SU-DHL-6 (cell line): ENCODE measurements around the gene CLEC16A.

Experiments
- H2AFZ ChIP-seq: fragments of 200-600 bp; sonication (generic); 2 replicates; pipeline ENCODE4 v1.6.1; 2014; ENCODE audit warnings: low read depth, mild to moderate bottlenecking, moderate library complexity, mixed read lengths, antibody characterized with exemption, low read length; ENCODE audit not compliant: severe bottlenecking
- H3F3A ChIP-seq: fragments of 200-600 bp; shearing (Covaris generic); 2 replicates; pipeline ENCODE4 v1.6.0; 2016; ENCODE audit warnings: antibody characterized with exemption, mild to moderate bottlenecking; ENCODE audit not compliant: insufficient read depth
- H3K27ac ChIP-seq: fragments of 200-600 bp; sonication (generic); 2 replicates; pipeline ENCODE4 v1.5.1; 2016; ENCODE audit warnings: low read depth, mild to moderate bottlenecking, low read length, moderate library complexity, mixed read lengths
- H3K27me3 ChIP-seq: fragments of 200-600 bp; sonication (generic), shearing (Covaris generic); 2 replicates; pipeline ENCODE4 v1.6.0; 2014; ENCODE audit warnings: mild to moderate bottlenecking, low read length
- H3K36me3 ChIP-seq: fragments of 200-600 bp; sonication (generic); 2 replicates; pipeline ENCODE4 v1.6.1; 2014; ENCODE audit warnings: mild to moderate bottlenecking, low read length, mixed read lengths
- H3K4me2 ChIP-seq: fragments of 300-600, 200-600 bp; shearing (Covaris generic), sonication (generic); 2 replicates; pipeline ENCODE4 v1.6.0; 2014; ENCODE audit warnings: low read length, low read depth, mild to moderate bottlenecking; ENCODE audit not compliant: poor library complexity, severe bottlenecking
- H3K4me3 ChIP-seq: fragments of 200-600 bp; sonication (generic); 2 replicates; pipeline ENCODE4 v1.5.1; 2014; ENCODE audit warnings: antibody characterized with exemption, low read length, mild to moderate bottlenecking, mixed read lengths; ENCODE audit not compliant: insufficient read depth, poor library complexity, severe bottlenecking
- H3K79me2 ChIP-seq: fragments of 200-600 bp; sonication (generic); 2 replicates; pipeline ENCODE4 v1.6.1; 2014; ENCODE audit warnings: mild to moderate bottlenecking, low read length, moderate library complexity; ENCODE audit not compliant: insufficient read depth
- H3K9ac ChIP-seq: fragments of 200-600 bp; sonication (generic); 2 replicates; pipeline ENCODE4 v1.7.0; 2014; ENCODE audit warnings: mild to moderate bottlenecking, low read length
- H3K9me2 ChIP-seq: fragments of 200-600 bp; sonication (generic); replicated peaks from 2 replicates; pipeline ENCODE4 v1.6.1; 2014; ENCODE audit warnings: low read length; ENCODE audit not compliant: insufficient read depth
- H3K9me3 ChIP-seq: fragments of 200-600 bp; sonication (generic); 2 replicates; pipeline ENCODE4 v1.6.1; 2014; ENCODE audit warnings: low read length, mixed read lengths; ENCODE audit not compliant: insufficient read depth
- H4K20me1 ChIP-seq: fragments of 200-600 bp; sonication (generic); 2 replicates; pipeline ENCODE4 v1.6.1; 2014; ENCODE audit warnings: low read depth, mild to moderate bottlenecking, antibody characterized with exemption, low read length, moderate library complexity, mixed read lengths
- EZH2phosphoT487 ChIP-seq: fragments of 200-600 bp; sonication (generic), shearing (Covaris generic); conservative IDR thresholded peaks from 2 replicates; pipeline ENCODE4 v1.6.1; 2018; ENCODE audit warnings: mild to moderate bottlenecking, antibody characterized with exemption, low read length, moderate library complexity, mixed read lengths
- TF ChIP-seq, protein P1 (sequence below): fragments of 200-600 bp; sonication (generic); IDR thresholded peaks from one replicate; pipeline ENCODE4 v1.5.1; 2017; ENCODE audit warnings: antibody characterized with exemption, mild to moderate bottlenecking, low read length, moderate library complexity; ENCODE audit not compliant: insufficient read depth, poor library complexity, severe bottlenecking

The CLEC16A gene

DNA sequence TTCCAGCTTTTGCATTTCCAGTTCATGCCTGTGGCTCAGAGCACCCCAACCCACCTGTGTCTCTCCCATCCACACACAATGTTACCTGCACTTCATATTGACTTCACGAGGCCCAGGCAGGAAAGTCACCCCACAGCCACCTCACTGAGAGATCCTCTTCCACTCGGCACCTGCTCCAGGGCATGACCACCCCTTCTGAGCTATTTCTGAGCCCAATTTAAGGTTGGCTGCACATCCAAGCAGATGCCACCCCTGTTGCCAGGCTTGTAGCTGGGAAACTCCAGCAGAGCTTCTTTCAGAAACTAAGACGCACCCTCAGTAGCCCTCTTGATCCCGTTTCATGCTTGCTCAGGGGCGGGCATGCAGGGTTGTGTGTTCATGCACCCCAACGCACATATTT, 223.2 kb downstream of the CLEC16A start:
- Histone ChIP-seq H3K9me3 (no peaks in the 10 kb centered on the region), H2AFZ (no peak overlapping the region), H4K20me1 (no peaks in the 10 kb centered on the region), H3K9me2 (no peaks in the 10 kb centered on the region), H3K79me2 (no peaks in the 10 kb centered on the region), H3K36me3 (no peaks in the 10 kb centered on the region), H3F3A (no peaks in the 10 kb centered on the region), H3K9ac (no peak overlapping the region), H3K27ac (no peak overlapping the region), H3K27me3 (no peaks in the 10 kb centered on the region), H3K4me3 (no peak overlapping the region), H3K4me2 (no peak overlapping the region)
- TF ChIP-seq, protein P1, sequence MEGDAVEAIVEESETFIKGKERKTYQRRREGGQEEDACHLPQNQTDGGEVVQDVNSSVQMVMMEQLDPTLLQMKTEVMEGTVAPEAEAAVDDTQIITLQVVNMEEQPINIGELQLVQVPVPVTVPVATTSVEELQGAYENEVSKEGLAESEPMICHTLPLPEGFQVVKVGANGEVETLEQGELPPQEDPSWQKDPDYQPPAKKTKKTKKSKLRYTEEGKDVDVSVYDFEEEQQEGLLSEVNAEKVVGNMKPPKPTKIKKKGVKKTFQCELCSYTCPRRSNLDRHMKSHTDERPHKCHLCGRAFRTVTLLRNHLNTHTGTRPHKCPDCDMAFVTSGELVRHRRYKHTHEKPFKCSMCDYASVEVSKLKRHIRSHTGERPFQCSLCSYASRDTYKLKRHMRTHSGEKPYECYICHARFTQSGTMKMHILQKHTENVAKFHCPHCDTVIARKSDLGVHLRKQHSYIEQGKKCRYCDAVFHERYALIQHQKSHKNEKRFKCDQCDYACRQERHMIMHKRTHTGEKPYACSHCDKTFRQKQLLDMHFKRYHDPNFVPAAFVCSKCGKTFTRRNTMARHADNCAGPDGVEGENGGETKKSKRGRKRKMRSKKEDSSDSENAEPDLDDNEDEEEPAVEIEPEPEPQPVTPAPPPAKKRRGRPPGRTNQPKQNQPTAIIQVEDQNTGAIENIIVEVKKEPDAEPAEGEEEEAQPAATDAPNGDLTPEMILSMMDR = no peak
- no peak for TF ChIP-seq EZH2phosphoT487

DNA sequence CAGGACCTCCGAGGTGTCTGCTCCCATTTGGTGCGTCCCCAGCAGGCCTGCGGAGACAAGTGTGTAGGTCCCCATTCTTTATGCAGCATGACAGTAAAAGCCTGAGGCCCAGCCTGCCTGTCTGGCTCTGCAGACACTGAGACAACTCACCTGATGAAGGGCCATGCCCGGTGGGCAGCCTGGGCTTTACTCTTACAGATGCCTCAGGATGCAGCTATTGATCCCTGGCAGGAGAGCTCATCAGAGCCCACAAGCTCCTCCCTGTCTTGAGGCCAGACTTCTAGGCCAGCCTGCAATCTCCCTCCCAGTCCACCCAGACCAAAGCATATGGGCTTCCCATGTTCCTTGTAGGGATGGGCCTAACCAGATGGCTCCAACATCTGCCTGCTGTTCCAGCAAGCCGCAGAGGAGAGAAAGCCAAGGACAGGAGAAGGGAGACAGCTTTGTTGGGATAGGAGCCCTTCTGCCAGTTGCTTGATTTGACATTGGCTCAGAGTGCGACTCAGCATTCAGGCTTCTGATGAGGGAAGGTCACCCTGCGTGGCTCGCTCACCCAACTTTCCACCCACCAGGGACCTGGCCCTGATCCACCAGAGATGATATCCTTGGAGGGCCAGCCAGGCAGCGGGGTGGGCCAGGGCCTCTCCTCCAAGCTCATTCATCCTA, 224.2 kb downstream of the CLEC16A start:
- H3K4me3 ChIP-seq = no peak overlapping the region
- no peak overlapping the region for H3K9ac ChIP-seq

DNA sequence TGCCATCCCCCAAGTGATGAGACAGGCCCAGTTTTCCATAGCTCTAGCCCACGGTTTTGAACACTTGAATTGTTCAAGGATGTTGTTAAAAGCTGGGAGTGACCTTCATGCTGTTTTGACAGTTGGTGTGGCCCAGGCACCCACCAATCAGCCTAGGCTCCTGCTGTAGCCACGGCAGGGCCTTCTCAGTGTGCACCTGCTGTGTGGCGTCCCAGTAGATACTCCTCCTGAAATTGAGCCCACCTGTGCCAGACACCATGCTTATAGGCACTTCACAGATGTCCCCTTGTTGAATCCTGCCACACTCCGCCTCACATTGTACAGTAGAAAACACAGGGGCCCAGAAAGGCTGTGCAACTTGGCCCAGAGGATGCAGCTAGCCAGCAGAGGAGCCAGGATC, 225.3 kb downstream of the CLEC16A start:
- Histone ChIP-seq H3K27ac (no peak overlapping the region), H3K9me3 (no peaks in the 10 kb centered on the region), H2AFZ (no peak overlapping the region), H4K20me1 (no peaks in the 10 kb centered on the region), H3K79me2 (no peaks in the 10 kb centered on the region), H3K4me3 (no peak overlapping the region), H3K9ac (no peak overlapping the region), H3K9me2 (no peaks in the 10 kb centered on the region), H3K36me3 (no peaks in the 10 kb centered on the region), H3K4me2 (no peak overlapping the region), H3K27me3 (no peaks in the 10 kb centered on the region), H3F3A (no peaks in the 10 kb centered on the region)
- TF ChIP-seq, protein P1 = no peak
- TF ChIP-seq EZH2phosphoT487 = no peak

More for the DNA sequence above, 224.2 kb downstream of the CLEC16A start:
- Histone ChIP-seq H3K36me3 (no peaks in the 10 kb centered on the region), H3K4me2 (no peak overlapping the region), H3K9me2 (no peaks in the 10 kb centered on the region), H3K79me2 (no peaks in the 10 kb centered on the region), H3K27me3 (no peaks in the 10 kb centered on the region), H4K20me1 (no peaks in the 10 kb centered on the region), H2AFZ (no peak overlapping the region), H3F3A (no peaks in the 10 kb centered on the region), H3K9me3 (no peaks in the 10 kb centered on the region), H3K27ac (no peak overlapping the region)
- TF ChIP-seq, protein P1 = no peak
- no peak for TF ChIP-seq EZH2phosphoT487
